ENCODE results near the gene PPP1R27.

Gene PPP1R27

DNA sequence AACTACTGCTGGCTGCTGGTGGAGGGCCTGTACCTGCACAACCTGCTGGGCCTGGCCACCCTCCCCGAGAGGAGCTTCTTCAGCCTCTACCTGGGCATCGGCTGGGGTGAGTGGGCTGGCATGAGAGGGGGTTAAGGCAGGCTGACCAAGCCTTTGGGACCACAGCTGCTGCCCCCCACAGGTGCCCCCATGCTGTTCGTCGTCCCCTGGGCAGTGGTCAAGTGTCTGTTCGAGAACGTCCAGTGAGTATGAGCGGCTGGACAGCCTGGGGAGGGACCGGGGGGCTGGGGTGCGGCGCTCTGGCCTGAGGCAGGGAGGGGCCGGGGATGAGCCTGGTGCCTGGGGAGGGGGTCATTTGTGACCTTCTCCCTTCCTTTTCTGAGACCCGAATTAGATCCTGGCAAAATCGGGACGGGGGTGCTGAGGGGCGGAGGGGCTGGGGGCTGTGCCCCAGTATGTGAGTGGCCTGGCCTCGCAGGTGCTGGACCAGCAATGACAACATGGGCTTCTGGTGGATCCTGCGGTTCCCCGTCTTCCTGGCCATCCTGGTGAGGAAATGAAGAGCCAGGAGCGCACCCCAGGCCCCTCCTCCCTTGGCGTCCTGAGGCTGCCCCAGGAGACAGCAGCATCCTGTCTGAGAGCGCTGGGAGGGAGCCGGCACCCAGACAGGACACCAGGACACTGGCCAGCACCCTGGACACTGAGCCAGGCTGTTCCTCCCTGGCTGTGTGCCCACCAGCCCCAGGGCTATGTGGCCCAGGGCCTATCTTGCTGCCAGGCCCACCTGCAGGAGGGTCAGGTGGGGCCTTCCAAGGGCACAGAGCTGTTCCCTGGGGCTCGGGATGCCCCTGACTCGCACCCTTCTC lies 22.9 kb downstream of the PPP1R27 start:
- Histone ChIP-seq H3K4me3 (IDR thresholded peaks at IDR 0.05; ENCODE audit: insufficient read depth, low read depth, low read length) (no peak overlapping the region), H3K36me3 (ENCODE audit: insufficient read depth) (no peaks in the 10 kb centered on the region), H3K4me2 (no peak overlapping the region), H3K27me3 (ENCODE audit: insufficient read depth, low read depth) (peaks cover 92% of the 10 kb centered on the region), H3K4me1 (ENCODE audit: low read depth, poor library complexity, severe bottlenecking) (no peaks in the 10 kb centered on the region), H3K27ac (no peak overlapping the region), H3K79me2 (ENCODE audit: insufficient read depth, low read depth) (no peaks in the 10 kb centered on the region), H3K9ac (no peak overlapping the region), H2AFZ (ENCODE audit: low read depth) (no peak overlapping the region), H4K20me1 (ENCODE audit: insufficient read depth) (no peaks in the 10 kb centered on the region)
- TF ChIP-seq CTCF (conservative IDR thresholded peaks at IDR 0.05; ENCODE audit: low read depth, low read length): no peak

DNA sequence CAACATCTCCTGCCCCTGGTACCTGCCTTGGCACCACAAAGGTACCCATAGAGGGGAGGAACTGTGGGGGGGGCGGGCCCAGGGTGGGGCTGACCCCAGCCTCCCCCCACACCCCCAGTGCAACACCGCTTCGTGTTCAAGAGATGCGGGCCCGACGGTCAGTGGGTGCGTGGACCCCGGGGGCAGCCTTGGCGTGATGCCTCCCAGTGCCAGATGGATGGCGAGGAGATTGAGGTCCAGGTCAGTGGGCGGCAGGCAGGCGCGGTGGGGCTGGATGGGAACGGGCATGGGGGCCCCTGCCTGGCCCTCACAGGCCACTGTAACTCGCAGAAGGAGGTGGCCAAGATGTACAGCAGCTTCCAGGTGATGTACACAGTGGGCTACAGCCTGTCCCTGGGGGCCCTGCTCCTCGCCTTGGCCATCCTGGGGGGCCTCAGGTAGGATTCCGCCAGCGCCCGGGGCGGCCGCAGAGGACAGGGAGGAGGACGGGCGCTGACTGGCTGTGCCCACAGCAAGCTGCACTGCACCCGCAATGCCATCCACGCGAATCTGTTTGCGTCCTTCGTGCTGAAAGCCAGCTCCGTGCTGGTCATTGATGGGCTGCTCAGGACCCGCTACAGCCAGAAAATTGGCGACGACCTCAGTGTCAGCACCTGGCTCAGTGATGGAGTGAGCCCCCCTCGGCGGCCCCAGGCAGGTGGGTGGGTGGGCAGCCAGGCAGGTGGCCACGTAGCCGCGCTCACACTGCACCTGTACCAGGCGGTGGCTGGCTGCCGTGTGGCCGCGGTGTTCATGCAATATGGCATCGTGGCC lies 23.8 kb downstream of the PPP1R27 start:
- H3K4me2 ChIP-seq: no peak overlapping the region
- H3K4me3 ChIP-seq (IDR thresholded peaks at IDR 0.05; ENCODE audit: insufficient read depth, low read depth, low read length): no peak overlapping the region
- no peaks in the 10 kb centered on the region for H3K4me1 ChIP-seq (ENCODE audit: low read depth, poor library complexity, severe bottlenecking)
- no peak overlapping the region for H2AFZ ChIP-seq (ENCODE audit: low read depth)
- peaks cover 92% of the 10 kb centered on the region for H3K27me3 ChIP-seq (ENCODE audit: insufficient read depth, low read depth)
- no peak overlapping the region for H3K9ac ChIP-seq
- H3K27ac ChIP-seq: no peak overlapping the region
- TF ChIP-seq CTCF (conservative IDR thresholded peaks at IDR 0.05; ENCODE audit: low read depth, low read length): no peak
- no peaks in the 10 kb centered on the region for H4K20me1 ChIP-seq (ENCODE audit: insufficient read depth)
- H3K36me3 ChIP-seq (ENCODE audit: insufficient read depth): no peaks in the 10 kb centered on the region
- H3K79me2 ChIP-seq (ENCODE audit: insufficient read depth, low read depth): no peaks in the 10 kb centered on the region

GRCh38 chr17:81810476-81810875 lies 24.4 kb downstream of the PPP1R27 start:
- H4K20me1 ChIP-seq (ENCODE audit: insufficient read depth): no peaks in the 10 kb centered on the region
- H3K4me3 ChIP-seq (IDR thresholded peaks at IDR 0.05; ENCODE audit: insufficient read depth, low read depth, low read length): no peak overlapping the region
- no peak for TF ChIP-seq CTCF (conservative IDR thresholded peaks at IDR 0.05; ENCODE audit: low read depth, low read length)
- no peak overlapping the region for H3K4me2 ChIP-seq
- no peaks in the 10 kb centered on the region for H3K79me2 ChIP-seq (ENCODE audit: insufficient read depth, low read depth)
- H3K4me1 ChIP-seq (ENCODE audit: low read depth, poor library complexity, severe bottlenecking): no peaks in the 10 kb centered on the region
- H3K27me3 ChIP-seq (ENCODE audit: insufficient read depth, low read depth): peaks cover 93% of the 10 kb centered on the region
- H3K9ac ChIP-seq: no peak overlapping the region
- H3K36me3 ChIP-seq (ENCODE audit: insufficient read depth): no peaks in the 10 kb centered on the region
- H3K27ac ChIP-seq: no peak overlapping the region
- H2AFZ ChIP-seq (ENCODE audit: low read depth): no peak overlapping the region

- no peaks in the 10 kb centered on the region for H3K36me3 ChIP-seq (ENCODE audit: insufficient read depth)
- no peak overlapping the region for H2AFZ ChIP-seq (ENCODE audit: low read depth)
- TF ChIP-seq CTCF (conservative IDR thresholded peaks at IDR 0.05; ENCODE audit: low read depth, low read length): no peak
- H3K4me2 ChIP-seq: no peak overlapping the region
- H3K9ac ChIP-seq: no peak overlapping the region
- H3K4me3 ChIP-seq (IDR thresholded peaks at IDR 0.05; ENCODE audit: insufficient read depth, low read depth, low read length): no peak overlapping the region
- no peak overlapping the region for H3K27ac ChIP-seq
- no peaks in the 10 kb centered on the region for H3K4me1 ChIP-seq (ENCODE audit: low read depth, poor library complexity, severe bottlenecking)
- no peaks in the 10 kb centered on the region for H3K79me2 ChIP-seq (ENCODE audit: insufficient read depth, low read depth)
- H3K27me3 ChIP-seq (ENCODE audit: insufficient read depth, low read depth): peaks cover 96% of the 10 kb centered on the region
- no peaks in the 10 kb centered on the region for H4K20me1 ChIP-seq (ENCODE audit: insufficient read depth)
These were observed 25.3 kb downstream of the PPP1R27 start for GRCh38 chr17:81809556-81809998.
